GM12874 (cell line): ENCODE data around the gene C10orf67.
A peak's percentile ranks its signal among the peaks of the same experiment; 100 is the strongest.

ENCODE experiments used
- CTCF ChIP-seq: IDR thresholded peaks from 2 replicates; pipeline ENCODE4 v1.5.1; 2011; ENCODE audit warnings: low read depth, mild to moderate bottlenecking, control low read depth, low read length, moderate library complexity; ENCODE audit not compliant: insufficient read depth

C10orf67 gene

GRCh38 chr10:23316406-23316805, 28.2 kb downstream of the C10orf67 start:
- no peak for TF ChIP-seq CTCF

GRCh38 chr10:23315966-23316365, 28.6 kb downstream of the C10orf67 start:
- no peak for TF ChIP-seq CTCF

GRCh38 chr10:23314835-23315239, 29.8 kb downstream of the C10orf67 start:
- peak; percentile 42; the same call in 1 of the 2 replicates for TF ChIP-seq CTCF

GRCh38 chr10:23311034-23311433, 33.6 kb downstream of the C10orf67 start:
- TF ChIP-seq CTCF, result no peak

GRCh38 chr10:23310404-23310803, 34.2 kb downstream of the C10orf67 start:
- no peak for TF ChIP-seq CTCF

GRCh38 chr10:23294638-23295247, 49.9 kb downstream of the C10orf67 start:
- TF ChIP-seq CTCF, result no peak

GRCh38 chr10:23293973-23294590, 50.5 kb downstream of the C10orf67 start:
- no peak for TF ChIP-seq CTCF
